Midbrain (tissue), 1 donor: ENCODE data around the gene PLEKHF1.

Experiments used
- DNase-seq: peaks from one replicate; lab custom pipeline; 2025; lab: John Stamatoyannopoulos, UW

The PLEKHF1 gene

DNA sequence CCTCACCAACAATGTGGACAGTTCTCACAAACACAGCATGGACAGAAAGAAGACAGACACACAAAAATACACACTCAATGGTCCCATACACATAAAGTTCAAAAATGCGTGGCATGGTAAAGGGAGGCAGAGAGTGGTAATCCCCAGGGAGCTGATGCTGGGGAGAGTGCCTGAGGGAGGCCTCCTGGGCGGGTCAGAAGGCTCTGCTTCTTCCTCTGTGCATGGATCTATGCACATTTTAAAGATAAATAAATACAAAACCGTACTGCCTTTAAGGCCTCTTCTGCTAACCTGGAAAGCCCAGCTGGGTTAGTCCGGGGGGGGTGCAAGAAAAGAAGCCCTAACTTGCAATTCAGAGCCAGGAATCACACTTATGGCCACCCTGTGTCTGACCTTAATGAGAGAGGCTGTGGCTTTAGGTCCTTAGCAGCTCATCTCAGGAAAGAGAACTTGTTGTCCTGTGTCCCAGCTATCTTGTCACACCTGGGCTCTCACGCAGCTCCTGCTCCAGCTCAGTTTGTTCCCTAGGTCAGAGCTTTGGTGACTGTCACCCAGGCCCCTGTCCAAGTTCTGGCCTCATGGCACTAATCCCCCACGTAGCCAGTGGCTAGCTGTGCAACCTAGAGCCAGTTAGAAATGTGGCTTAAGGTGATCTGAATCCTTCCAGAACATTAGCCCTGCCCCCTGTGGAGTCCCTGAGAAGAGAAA is 30.7 kb upstream of the PLEKHF1 start:
- DNase-seq: no peak

DNA sequence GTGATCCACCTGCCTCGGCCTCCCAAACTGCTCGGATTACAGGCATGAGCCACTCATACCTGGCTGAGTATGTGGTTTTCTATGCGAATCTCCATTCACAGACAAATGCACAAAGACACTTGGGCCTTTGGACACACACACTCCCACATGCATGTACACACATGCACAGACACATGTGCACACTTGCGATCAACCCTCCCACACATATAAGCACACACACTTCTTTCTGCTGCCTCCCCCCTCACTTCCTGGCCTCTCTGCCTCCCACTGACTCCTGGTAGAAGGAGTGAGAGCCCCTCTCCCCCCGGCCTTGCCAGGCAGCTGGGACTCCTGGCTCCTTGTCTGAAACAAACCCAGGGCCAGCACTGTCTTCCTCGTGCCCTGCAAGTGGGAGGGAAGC is 29.3 kb upstream of the PLEKHF1 start:
- no peak for DNase-seq

DNA sequence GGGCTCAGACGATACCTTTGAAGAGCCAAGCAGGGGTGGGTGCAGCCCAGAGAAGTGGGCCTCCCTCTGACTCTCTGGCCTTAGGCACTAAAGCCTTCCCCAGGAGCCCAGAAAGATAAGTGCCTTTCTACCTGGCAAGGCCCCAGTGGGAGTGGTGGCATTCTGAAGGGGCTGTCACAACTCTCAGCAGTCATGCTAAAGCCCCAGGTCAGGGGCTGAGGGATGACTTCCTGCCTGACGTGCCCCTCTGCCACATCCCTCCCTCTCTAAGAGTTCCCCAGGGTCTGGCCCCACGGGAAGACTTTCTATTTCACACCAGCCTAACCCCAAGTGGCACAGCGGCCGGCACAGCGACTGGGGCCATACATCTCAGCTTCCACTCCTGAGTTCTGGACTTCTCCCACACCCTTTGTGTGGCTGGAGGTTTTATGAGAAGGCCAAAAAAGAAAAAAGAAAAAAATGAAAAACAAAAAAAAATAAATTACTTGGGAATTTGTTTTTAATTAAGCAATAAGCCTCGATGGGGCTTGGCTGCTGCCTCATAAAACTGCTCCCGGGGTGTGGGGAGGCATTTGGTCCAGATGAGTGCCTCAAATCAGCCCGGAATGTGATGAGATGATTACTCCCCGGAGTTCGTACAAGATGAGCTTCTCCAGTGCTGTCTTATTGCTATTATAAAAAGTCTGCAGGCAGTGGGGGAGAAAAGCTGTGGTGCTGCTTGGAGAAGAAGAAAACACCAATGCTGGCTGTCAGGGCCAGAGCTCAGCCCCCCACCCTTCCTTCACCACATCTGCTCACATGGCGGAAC is 28.5 kb upstream of the PLEKHF1 start:
- DNase-seq: no peak

DNA sequence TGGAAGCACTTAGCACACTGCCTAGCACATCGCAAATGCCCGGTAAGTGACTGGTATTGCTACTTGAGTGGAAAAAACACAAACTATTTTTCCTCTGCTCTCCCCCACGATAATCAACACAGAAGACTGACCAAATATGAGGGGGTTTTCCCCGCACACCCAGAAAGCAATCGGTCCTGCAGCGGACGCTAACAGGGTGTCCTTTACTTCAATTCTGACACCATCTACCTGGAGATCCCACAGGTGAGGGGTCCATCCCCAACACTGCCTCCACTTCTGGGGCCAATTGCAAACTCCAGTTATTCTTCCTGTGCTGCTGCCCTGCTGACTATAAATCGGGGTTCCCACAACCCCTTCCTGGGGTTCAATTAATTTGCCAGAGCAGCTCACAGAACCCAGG is 26.2 kb upstream of the PLEKHF1 start:
- no peak for DNase-seq

DNA sequence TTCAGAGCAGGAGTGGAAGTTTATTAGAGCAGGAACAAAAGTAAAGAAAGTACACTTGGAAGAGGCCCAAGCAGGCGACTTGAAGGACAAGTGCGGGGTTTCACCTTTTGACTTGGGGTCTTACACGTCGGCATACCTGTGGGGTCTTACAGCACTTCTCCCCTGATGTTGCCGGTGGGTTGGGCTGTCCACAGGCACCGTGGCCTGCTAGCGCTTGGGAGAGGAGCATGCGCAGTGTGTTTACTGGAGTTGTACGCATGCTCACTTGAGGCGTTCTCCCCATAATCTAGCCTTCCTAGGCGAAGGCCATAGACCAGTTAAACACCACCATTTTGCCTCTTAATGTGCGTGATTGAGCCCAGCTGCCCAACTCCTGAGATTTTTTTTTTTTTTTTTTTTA is 25.0 kb upstream of the PLEKHF1 start:
- no peak for DNase-seq

DNA sequence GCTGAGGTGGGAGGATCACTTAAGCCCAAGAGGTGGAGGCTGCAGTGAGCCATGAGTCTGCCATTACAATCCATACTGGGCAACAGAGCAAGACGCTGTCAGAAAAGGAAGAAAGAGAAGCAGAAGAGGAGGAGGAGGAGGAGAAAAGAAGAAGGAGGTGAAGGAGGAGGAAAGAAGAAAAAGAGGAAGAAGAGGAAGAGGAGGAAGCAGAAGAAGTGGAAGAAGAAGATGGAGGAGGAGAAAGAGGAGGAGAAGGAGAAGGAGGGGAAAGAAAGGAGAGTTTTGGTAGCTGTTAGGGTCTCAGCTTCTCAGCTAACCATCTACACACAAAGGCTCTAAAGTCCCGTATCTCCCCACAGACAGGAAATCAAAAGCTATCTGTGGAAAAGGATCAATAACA is 23.7 kb upstream of the PLEKHF1 start:
- no peak for DNase-seq

DNA sequence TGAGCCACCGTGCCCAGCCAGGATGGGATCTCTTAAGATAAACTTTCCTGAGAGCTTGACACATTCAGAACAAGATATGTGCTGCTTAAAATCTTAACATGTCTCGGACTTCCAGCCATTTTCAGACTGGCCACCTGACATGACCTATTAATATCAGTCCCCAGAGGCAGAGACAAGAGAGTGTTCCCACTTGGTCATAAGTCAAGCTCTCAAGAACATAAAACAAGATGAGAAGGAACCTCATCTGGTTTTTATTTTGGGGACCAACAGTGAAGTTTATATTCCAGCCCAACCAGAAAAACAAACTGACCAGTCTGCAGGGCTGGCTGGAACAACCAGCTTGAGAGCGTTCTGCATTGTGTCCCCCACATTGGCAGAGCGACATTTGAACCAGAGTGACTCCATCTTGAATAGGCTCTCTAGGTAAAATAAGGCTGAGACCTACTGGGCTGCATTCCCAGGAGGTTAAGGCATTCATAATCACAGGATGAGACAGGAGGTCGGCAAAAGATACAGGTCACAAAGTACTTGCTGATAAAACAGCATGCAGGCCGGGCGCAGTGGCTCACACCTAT is 21.8 kb upstream of the PLEKHF1 start:
- no peak for DNase-seq

DNA sequence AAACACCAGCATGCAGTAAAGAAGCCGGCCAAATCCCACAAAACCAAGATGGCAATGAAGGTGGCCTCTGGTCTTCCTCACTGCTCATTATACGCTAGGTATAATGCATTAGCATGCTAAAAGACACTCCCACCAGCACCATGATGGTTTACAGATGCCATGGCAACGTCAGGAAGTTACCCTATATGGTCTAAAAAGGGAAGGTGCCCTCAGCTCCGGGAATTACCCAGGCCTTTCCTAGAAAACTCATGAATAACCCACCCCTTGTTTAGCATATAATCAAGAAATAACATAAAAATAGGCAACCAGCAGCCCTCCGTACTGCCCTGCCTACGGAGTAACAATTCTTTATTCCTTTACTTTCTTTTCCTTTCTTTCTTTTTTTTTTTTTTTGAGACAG is 21.1 kb upstream of the PLEKHF1 start:
- no peak for DNase-seq

DNA sequence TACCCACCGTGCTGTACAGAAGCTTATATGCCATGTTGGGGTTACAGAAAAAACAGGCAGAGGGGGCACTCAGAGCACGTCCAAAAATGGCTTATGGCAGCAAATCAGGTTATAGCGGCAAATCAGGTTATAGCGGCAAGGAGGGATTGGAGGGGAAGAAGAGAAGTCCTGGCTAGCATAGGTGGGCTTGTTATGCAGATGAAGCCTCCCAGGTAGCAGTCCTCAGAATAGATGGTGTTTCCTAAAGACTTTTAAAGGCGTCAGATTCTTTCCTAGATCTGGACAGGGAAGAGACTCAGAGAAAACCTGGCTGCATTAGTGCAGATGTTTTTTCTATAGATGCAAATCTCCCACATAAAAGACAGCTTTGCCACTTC is 19.8 kb upstream of the PLEKHF1 start:
- DNase-seq: no peak

DNA sequence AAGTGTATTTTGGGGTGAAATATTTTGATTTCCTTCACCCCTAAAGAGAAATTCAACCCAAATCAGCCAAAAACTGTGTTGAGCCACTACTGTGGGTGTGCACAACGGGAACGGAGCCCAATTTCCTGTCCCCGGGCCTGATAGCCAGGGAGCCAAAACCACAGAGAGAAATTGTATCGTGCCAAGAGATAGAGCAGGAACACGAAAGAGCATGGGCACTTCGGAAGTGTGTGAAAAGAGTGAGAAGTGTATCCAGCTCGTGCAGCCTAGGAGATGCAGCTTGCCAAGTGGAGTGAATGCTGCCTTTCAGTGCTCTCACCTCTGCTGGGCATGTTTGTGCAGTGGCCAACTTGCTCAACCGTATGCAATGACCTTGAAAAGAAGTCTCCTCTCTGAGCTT is 19.4 kb upstream of the PLEKHF1 start:
- DNase-seq: no peak

DNA sequence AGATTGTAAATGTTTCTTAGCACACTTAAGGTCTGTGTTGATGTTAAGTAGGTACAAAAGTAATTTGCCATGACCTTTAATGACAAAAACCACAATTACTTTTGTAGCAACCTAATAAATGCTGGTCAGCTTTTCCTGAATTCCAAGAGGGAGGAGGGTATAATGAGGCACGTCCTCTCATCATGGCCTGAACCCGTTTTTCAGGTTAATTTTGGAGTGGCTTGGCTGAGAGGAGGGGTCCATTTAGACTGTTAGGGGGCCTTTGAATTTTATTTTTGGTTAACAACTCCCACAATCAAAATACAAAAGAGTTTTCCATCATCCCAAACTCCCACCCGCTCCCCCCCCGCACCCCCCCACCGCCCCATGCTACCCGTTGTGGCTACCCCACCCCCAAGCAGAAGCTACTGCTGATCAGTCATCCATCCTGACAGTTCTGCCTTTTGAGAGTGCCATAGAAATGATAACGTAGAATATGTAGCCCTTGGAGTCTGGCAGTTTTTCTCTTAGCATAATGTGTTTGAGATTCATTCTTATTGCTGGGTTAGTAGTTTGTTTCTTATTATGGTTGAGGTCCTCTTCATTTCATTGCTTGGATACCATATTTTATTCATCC is 14.4 kb upstream of the PLEKHF1 start:
- DNase-seq: no peak

DNA sequence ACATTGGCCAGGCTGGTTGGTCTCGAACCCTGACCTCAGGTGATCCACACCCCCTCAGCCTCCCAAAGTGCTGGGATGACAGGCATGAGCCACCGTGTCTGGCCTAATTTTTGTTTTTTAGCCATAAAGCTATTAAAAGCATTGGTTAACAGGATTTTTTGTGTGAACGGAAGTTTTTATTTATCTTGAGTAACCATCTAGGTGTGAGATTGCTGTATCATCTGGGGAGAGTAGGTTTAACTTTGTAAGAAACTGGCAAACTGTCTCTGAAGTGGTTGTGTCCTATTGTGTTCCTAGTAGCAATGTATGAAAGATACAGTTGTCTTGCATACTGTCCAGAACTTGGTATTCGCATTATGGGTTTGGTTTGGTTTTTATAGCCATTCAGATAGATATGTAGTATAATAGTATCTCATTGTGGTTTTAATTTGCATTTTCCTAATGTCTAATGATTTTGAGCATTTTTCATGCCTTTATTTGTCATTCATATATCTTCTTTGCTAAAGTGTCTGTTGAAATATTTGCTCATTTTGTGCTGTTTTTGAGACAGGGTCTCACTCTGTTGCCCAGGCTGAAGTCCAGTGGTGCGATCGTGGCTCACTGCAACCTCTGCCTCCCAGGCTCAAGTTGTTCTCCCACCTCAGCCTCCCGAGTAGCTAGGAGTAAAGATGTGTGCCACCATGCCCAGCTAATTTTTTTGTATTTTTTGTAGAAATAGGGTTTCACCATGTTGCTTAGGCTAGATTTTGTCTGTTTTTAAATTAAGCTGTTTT is 13.5 kb upstream of the PLEKHF1 start:
- no peak for DNase-seq

DNA sequence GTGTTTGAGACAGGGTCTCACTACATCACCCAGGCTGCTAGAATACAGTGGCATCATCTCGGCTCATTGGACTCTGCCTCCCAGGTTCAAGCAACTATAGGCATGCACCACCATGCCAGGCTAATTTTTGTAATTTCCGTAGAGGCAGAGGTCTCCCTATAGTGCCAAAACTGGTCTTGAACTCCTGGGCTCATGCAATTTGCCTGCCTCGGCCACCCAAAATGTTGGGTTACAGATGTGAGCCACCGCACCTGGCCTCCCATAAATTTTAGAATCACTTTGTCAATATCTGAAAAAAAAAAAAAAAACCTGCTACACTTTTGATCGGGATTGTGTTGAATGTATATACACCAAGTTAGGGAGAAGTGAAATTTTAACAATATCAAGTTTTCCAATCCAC is 11.9 kb upstream of the PLEKHF1 start:
- no peak for DNase-seq

DNA sequence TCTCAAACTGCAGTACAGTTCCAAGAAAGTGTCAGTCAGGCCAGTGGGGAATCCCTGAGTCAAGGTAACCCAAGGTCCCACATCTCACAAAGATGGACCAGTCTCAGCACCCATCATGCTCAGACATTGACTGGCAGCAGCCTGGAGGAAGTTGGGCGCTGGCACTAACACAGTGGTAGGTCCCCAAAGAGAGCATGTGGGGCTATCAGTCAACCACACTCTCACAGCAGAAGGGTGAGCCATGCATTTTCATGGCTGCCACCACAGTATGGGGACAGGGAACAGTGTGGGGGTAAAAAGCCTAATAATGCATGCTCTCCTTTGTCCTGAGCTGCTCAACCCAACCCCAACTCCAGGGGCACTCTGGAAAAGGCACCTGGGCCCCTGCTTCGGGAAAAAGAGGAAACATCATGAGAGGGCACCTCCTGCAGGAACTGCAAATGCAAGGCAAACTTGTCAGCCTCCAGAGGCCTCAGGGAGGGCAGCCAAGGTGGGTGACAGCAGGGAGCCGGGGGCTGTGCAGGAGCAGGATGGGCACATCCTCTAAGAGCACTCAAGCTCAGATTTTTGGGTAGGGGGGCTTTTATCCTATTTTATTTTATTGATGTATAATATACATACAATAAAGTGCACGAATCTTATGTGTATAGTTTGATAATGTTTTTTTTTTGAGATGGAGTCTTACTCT is 9.5 kb upstream of the PLEKHF1 start:
- no peak for DNase-seq

DNA sequence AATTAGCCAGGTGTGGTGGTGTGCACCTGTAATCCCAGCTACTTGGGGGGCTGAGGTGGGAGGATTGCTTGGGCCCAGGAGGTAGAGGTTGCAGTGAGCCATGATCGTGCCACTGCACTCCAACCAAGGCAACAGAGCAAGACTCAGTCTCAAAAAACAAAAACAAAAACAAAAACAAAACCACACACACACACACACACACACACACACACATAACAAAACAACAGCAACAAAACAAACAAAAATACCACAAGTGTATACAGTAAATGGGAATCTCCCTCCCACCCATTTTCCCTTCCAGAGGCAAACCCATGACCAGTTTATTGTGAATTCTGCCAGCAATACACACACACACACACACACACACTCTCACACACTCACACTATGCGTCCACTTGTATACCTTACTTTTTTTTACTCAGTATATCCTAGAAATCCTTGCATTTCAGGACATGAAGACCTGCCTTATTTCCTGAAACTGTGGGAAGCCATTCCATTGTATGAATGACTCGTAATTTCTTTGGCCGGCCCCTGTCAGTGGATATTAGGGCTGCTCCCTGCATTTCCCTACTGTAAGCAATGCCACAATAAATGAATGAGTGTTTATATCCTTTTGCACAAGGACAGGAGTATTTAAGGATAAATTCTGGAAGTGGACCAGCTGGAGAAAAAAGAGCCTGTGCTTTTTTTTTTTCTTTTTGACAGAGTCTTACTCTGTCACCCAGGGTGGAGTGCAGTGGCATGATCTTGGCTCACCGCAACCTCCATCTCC is 6.9 kb upstream of the PLEKHF1 start:
- DNase-seq: no peak

DNA sequence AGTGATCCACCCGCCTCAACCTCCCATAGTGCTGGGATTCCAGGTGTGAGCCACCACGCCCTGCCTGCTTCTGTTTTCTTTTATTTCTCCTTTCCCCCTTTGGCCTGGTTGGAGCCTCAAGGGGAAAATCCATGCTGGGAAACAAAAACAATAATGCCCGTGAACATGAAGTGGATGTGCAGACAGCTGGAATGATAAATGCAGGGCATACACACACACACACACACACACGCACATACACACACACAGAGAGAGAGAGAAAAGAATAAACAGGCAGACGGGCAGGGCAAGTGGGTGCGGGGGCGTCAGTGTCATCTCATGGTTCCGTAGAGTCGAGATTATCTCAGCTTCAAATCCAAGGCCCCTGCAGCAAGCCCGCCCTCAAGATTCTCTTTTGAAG is 4.4 kb upstream of the PLEKHF1 start:
- no peak for DNase-seq

DNA sequence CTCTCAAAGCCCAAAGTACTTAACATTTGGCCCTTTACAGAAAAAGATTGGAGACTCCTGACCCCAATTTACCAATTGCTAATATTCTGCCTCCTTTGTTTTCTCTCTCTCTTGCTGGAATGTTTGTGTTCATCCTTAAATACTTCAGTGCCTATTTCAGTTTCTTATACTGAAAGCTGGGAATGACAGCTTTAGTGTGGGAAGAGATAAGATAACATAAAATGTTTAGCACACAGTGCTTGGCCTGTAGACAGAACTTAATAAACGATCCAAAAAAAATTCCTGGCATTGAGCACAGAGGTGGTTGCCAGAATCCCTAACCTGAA is 3.0 kb upstream of the PLEKHF1 start:
- DNase-seq: no peak

DNA sequence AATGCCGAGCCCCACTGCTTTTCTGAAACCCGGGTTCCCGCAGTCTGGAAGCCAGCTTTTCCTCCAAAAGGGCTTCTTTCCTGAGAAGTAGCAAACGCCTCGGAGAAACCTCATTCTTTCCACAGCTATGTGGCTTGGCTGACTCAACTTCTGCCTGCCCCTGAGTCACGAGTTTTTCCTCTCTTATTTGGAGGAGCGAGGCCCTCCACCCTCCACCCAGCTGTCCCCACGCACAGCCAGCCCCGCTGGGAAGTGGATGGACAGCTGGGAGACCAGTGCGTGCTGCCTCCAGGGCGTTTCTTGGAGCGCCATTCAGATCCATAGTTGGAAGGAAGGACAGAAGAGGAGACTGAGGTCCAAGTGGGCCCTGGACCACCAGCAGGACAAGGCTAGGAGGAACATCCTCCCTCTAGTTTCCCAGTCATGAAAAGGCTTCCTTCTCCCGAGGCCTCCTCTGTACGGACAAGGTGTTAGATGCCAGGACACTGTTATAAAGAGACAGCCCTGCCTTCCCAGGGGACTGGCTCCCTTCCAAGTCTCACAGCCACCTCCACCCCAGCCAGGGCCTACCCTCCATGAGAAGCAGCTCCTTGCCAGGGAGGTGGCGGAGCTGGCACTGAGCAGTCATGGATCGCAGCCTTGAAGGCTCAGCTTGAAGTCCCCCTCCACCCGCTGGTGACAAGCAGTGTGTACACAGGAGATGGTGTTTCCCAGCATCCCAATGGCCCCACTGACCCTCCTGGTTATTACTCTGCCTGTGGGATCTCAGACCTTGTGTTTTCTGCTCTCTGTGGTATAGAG is 2.5 kb upstream of the PLEKHF1 start:
- DNase-seq: peak; percentile 30

DNA sequence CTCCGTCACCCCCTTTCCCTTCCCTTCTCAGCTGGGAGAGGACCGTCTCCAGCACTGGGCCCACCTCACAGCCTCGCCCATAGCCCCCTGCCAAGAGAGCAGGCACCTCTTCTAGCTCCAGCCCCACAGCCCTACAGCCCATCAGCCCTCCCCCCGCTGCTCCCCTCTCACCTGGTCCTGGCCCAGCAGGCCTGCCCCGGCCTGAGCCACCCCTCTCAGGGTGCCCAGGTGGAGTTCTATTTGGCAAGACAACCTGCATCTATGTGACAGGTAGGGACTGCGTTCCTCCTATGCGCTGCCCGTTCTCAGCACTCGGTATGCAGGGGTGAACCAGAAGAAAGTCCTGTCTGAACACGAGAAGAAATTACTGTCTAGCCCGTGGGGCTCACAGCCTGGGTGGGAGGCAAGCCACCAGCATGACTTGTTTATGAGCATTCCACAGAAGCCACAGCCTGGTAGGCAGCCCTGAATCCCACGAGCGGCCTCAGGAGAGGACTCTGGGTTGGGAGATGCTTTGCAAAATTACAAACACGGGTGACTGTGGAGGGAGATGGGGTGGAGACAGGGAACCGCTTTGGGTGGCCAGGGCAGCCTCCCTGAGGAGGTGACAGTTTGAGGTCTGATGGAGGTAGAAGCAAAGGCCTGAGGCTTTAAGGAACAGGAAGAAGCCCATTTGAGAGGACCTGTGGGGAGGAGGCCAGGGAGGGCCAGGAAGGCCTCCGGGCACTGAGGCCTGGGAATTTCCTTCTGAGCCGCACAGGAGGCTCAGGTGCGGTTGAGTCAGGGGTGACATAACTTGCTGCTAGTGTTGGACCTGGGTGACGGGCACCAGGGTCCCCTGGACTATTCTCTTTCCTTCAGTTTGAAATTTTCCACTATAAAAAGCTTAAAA is 1.2 kb upstream of the PLEKHF1 start:
- DNase-seq: no peak
